IMR-90 (cell line): ENCODE results near the gene KRTAP5-9.
"Not testable (repeated sequence)": the region's sequence is repeated elsewhere in the genome, so short reads cannot be mapped to it uniquely, and the experiment has no call there.

Experiments
- BHLHE40 ChIP-seq: fragments of 150-350 bp; IDR thresholded peaks from 2 replicates; pipeline ENCODE4 v1.6.1; 2016; ENCODE audit warnings: mild to moderate bottlenecking, low read depth, low read length
- CHD1 ChIP-seq: IDR thresholded peaks from 2 replicates; pipeline ENCODE4 v1.6.1; 2012; ENCODE audit warnings: low read depth, low read length, improper control_type of control experiment
- CTCF ChIP-seq: conservative IDR thresholded peaks from 2 replicates; pipeline ENCODE4 v1.5.1; 2012; ENCODE audit warnings: mild to moderate bottlenecking, low read depth, low read length, improper control_type of control experiment
- FOS ChIP-seq: fragments of 150-350 bp; IDR thresholded peaks from 2 replicates; pipeline ENCODE4 v1.6.1; 2016; ENCODE audit warnings: low read depth, low read length
- MAZ ChIP-seq: IDR thresholded peaks from 2 replicates; pipeline ENCODE4 v1.6.1; 2012; ENCODE audit warnings: low read depth, mild to moderate bottlenecking, low read length, improper control_type of control experiment, moderate library complexity, borderline replicate concordance
- MXI1 ChIP-seq: IDR thresholded peaks from 2 replicates; pipeline ENCODE4 v1.6.1; 2012; ENCODE audit warnings: low read depth, mild to moderate bottlenecking, low read length, moderate library complexity, borderline replicate concordance
- NFE2L2 ChIP-seq: fragments of 150-350 bp; IDR thresholded peaks from 2 replicates; pipeline ENCODE4 v1.6.1; 2016; ENCODE audit warnings: low read depth, mild to moderate bottlenecking, low read length
- POLR2A ChIP-seq: IDR thresholded peaks from 2 replicates; pipeline ENCODE4 v1.6.1; 2012; ENCODE audit warnings: mild to moderate bottlenecking, low read depth, low read length
- RAD21 ChIP-seq: IDR thresholded peaks from 2 replicates; pipeline ENCODE4 v1.6.1; 2012; ENCODE audit warnings: low read length, improper control_type of control experiment
- RCOR1 ChIP-seq: IDR thresholded peaks from 2 replicates; pipeline ENCODE4 v1.6.1; 2012; ENCODE audit warnings: mild to moderate bottlenecking, low read length, improper control_type of control experiment; ENCODE audit not compliant: insufficient replicate concordance
- RFX5 ChIP-seq: IDR thresholded peaks from 2 replicates; pipeline ENCODE4 v1.8.0; 2012; ENCODE audit warnings: low read depth, mild to moderate bottlenecking, low read length, moderate library complexity
- SMC3 ChIP-seq: fragments of 150-350 bp; IDR thresholded peaks from 2 replicates; pipeline ENCODE4 v1.6.1; 2016; ENCODE audit warnings: low read depth, mild to moderate bottlenecking, antibody characterized with exemption, low read length, moderate library complexity
- TF ChIP-seq, protein P1 (sequence below): fragments of 150-350 bp; IDR thresholded peaks from 2 replicates; pipeline ENCODE4 v1.6.1; 2017; ENCODE audit warnings: mild to moderate bottlenecking, antibody characterized with exemption, low read length, low read depth

- TF ChIP-seq MXI1, CTCF, RCOR1, POLR2A, CHD1, SMC3, MAZ, FOS, RAD21, NFE2L2, RFX5, BHLHE40: not testable (repeated sequence)
- TF ChIP-seq, protein P1, sequence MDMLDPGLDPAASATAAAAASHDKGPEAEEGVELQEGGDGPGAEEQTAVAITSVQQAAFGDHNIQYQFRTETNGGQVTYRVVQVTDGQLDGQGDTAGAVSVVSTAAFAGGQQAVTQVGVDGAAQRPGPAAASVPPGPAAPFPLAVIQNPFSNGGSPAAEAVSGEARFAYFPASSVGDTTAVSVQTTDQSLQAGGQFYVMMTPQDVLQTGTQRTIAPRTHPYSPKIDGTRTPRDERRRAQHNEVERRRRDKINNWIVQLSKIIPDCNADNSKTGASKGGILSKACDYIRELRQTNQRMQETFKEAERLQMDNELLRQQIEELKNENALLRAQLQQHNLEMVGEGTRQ, result not testable (repeated sequence)
Measured at GRCh38 chr11:71526796-71527575, 21.2 kb upstream of the KRTAP5-9 start, which contains the start of gene KRTAP5-7.
